Upper lobe of right lung (tissue), 1 donor: Measurements from ENCODE around the gene SPANXB1. TPM values are rescaled to one million over a fixed set of nuclear protein-coding genes. Genes with fewer than 3 reads are reported as not detected.
"Not testable (repeated sequence)": the region's sequence is repeated elsewhere in the genome, so short reads cannot be mapped to it uniquely, and the experiment has no call there.

Source experiments
- ATAC-seq: fragments of 200-7000 bp; cut with Tn5 transposase; one replicate; pipeline ENCODE4 v1.9.1; 2020; ENCODE audit warnings: mild to moderate bottlenecking, moderate library complexity
- DNase-seq: peaks from one replicate; pipeline ENCODE4 v3.0.0-alpha.2; 2020
- H3K27ac ChIP-seq: fragments of 200-600 bp; one replicate; pipeline ENCODE4 v1.8.0; 2022
- H3K27me3 ChIP-seq: fragments of 200-600 bp; one replicate; pipeline ENCODE4 v1.8.0; 2022; ENCODE audit warnings: mild to moderate bottlenecking
- H3K36me3 ChIP-seq: fragments of 200-600 bp; one replicate; pipeline ENCODE4 v1.8.0; 2022
- H3K4me1 ChIP-seq: fragments of 200-600 bp; one replicate; pipeline ENCODE4 v1.8.0; 2022
- H3K4me3 ChIP-seq: fragments of 200-600 bp; one replicate; pipeline ENCODE4 v1.8.0; 2022; ENCODE audit warnings: mild to moderate bottlenecking
- H3K9me3 ChIP-seq: fragments of 200-600 bp; one replicate; pipeline ENCODE4 v1.8.0; 2022
- intact Hi-C: fragments of 100-400 bp; cut with DNase I; formaldehyde crosslinking; loops from one replicate; pipeline ENCODE4 v1.11.0; 2022
- total RNA-seq: library from RNA; stranded (reverse); fragmentation: NEBNext Ultra II Directional; extraction: Animal tissue kit (Norgen Biotek cat#: 25700); gene quantifications from one replicate; pipeline ENCODE4 v1.2.1, GENCODE V29; 2021
- donor health status: DM: no; HTN: yes; CAD: no; lungs with severe emphysema.

The SPANXB1 gene
- total RNA-seq, 1 donor from 2014 or later, result not detected

DNA sequence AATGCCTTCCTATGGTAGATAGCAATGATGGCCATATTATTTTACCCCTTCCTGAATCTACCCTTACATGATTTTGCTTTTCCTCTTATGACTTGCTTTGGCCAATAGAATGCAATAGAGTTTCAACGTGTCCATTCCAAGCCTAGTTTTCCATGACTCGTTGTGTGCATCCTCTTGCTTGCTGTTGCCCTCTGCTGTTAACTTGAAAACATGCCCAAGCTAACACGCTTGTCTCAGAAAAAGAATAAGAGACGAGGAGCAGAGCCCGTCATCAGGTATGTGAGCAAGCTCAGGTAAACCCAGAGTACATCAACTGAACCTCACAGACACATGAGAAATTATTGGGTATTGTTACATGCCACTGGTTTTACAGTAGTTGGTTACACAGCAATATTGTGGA lies 49.7 kb downstream of the SPANXB1 start:
- peak; percentile 47 for ATAC-seq
- H3K4me3 ChIP-seq, H3K27me3 ChIP-seq, H3K27ac ChIP-seq, H3K4me1 ChIP-seq, H3K9me3 ChIP-seq, DNase-seq, H3K36me3 ChIP-seq, intact Hi-C loops: not testable (repeated sequence)

Other genes starting within 250 kb of the SPANXB1 start
- gene LDOC1, start 174.5 kb downstream of the SPANXB1 start, total RNA-seq, result 19.1 TPM
- gene SPANXC, start 239.9 kb downstream of the SPANXB1 start, total RNA-seq, result not detected